Prostate gland (tissue), 2 donors: ENCODE data around the gene DNAH6. TPM values are rescaled to one million over a fixed set of nuclear protein-coding genes. Genes with fewer than 3 reads are reported as not detected.
"Not testable (repeated sequence)": the region's sequence is repeated elsewhere in the genome, so short reads cannot be mapped to it uniquely, and the experiment has no call there.

Experiments used
- DNase-seq: peaks from one replicate; pipeline ENCODE4 v3.0.0-alpha.2; 2019; ENCODE audit warnings: low spot score
- H3K27ac ChIP-seq, 2 donors: fragments of 200-600 bp; sonication (generic); 2 replicates each; pipeline ENCODE4 v1.5.1; 2017 to 2019
- H3K27me3 ChIP-seq: fragments of 200-600 bp; sonication (generic); replicated peaks from 2 replicates; pipeline ENCODE4 v1.5.1; 2019; ENCODE audit not compliant: insufficient read depth
- H3K36me3 ChIP-seq, 2 donors: fragments of 200-600 bp; sonication (generic); 1 replicate in 1 of 2; 2 replicates in 1 of 2; pipeline versions ENCODE4 v1.5.1 to v1.8.1; 2017 to 2019
- H3K4me1 ChIP-seq: fragments of 200-600 bp; sonication (generic); replicated peaks from 2 replicates; pipeline ENCODE4 v1.5.1; 2019
- H3K4me3 ChIP-seq, 2 donors: fragments of 200-600 bp; sonication (generic); 2 replicates each; pipeline ENCODE4 v1.5.1; 2017 to 2019
- H3K9me3 ChIP-seq: fragments of 200-600 bp; sonication (generic); 2 replicates; pipeline ENCODE4 v1.5.1; 2017
- CTCF ChIP-seq, 4 experiments: fragments of 200-600 bp in 2 of 4; fragments of 450-650 bp in 2 of 4; sonication (generic) in 2 of 4; IDR thresholded peaks; 1 replicate in 3 of 4; 2 replicates in 1 of 4; pipeline ENCODE4 v1.5.1; 2016 to 2019; ENCODE audit warnings: antibody characterized with exemption in 4 of 4, mild to moderate bottlenecking in 2 of 4, moderate library complexity in 2 of 4
- POLR2A ChIP-seq: fragments of 450-650 bp; IDR thresholded peaks from one replicate; pipeline ENCODE4 v1.6.1; 2016; ENCODE audit warnings: antibody characterized with exemption, mild to moderate bottlenecking
- POLR2AphosphoS5 ChIP-seq: sonication (generic); formaldehyde crosslinking; IDR thresholded peaks from one replicate; pipeline ENCODE4 v1.6.1; 2017; ENCODE audit warnings: antibody characterized with exemption
- WGBS: methylation state at CpG from one replicate; pipeline ENCODE4 v1.1.5; 2018; 5-methylcytosine and 5-hydroxymethylcytosine counted together
- intact Hi-C: fragments of 100-400 bp; cut with DNase I; formaldehyde crosslinking; loops from one replicate; pipeline ENCODE4 v1.14.2; 2022
- total RNA-seq, 2 donors: library from RNA; depleted of rRNA; stranded (reverse); fragments of >200 nt; gene quantifications; one replicate each; pipeline ENCODE4 v1.1.0, GENCODE V29; 2016

DNAH6 gene
- total RNA-seq, 2 donors from 2014 or later: 1.1 to 4.9 TPM

GRCh38 chr2:84539729-84540128 lies 23.4 kb downstream of the DNAH6 start:
- DNase-seq: no peak
- intact Hi-C loops: no loop called here
- no peak overlapping the region for H3K4me3 ChIP-seq
- TF ChIP-seq POLR2A (no peak), POLR2AphosphoS5 (no peak), CTCF (IDR thresholded peaks at IDR 0.05) (no peak)
- H3K27me3 ChIP-seq: no peaks in the 10 kb centered on the region
- H3K27ac ChIP-seq: no peak overlapping the region
- H3K4me1 ChIP-seq: no peaks in the 10 kb centered on the region
- H3K36me3 ChIP-seq: no peaks in the 10 kb centered on the region
- H3K9me3 ChIP-seq: no peaks in the 10 kb centered on the region

- Histone ChIP-seq H3K4me1 (no peaks in the 10 kb centered on the region), H3K27me3 (no peaks in the 10 kb centered on the region), H3K27ac (no peak overlapping the region), H3K36me3 (no peaks in the 10 kb centered on the region), H3K4me3 (no peak overlapping the region), H3K9me3 (no peaks in the 10 kb centered on the region)
- intact Hi-C loops: no loop called here
- DNase-seq: no peak
- no peak for TF ChIP-seq POLR2A
- no peak for TF ChIP-seq POLR2AphosphoS5
- no peak for TF ChIP-seq CTCF (IDR thresholded peaks at IDR 0.05)
Observed at GRCh38 chr2:84545005-84545404, 28.7 kb downstream of the DNAH6 start.

GRCh38 chr2:84546551-84546950 lies 30.3 kb downstream of the DNAH6 start:
- intact Hi-C loops: no loop called here
- no peak for DNase-seq
- Histone ChIP-seq H3K27me3 (no peaks in the 10 kb centered on the region), H3K4me1 (no peaks in the 10 kb centered on the region), H3K9me3 (no peaks in the 10 kb centered on the region), H3K4me3 (no peak overlapping the region), H3K36me3 (no peaks in the 10 kb centered on the region), H3K27ac (no peak overlapping the region)
- no peak for TF ChIP-seq CTCF (IDR thresholded peaks at IDR 0.05)
- no peak for TF ChIP-seq POLR2AphosphoS5
- TF ChIP-seq POLR2A: no peak
- WGBS: 77% methylated on average over 2 of the region's 2 CpGs

GRCh38 chr2:84548303-84548702 lies 32.0 kb downstream of the DNAH6 start:
- intact Hi-C loops: no loop called here
- H3K27ac ChIP-seq: no peak overlapping the region
- 88% methylated on average over 1 of the region's 1 CpG for WGBS
- no peak overlapping the region for H3K4me3 ChIP-seq
- H3K4me1 ChIP-seq: no peaks in the 10 kb centered on the region
- no peaks in the 10 kb centered on the region for H3K9me3 ChIP-seq
- H3K27me3 ChIP-seq: no peaks in the 10 kb centered on the region
- TF ChIP-seq POLR2AphosphoS5 (no peak), CTCF (IDR thresholded peaks at IDR 0.05) (no peak), POLR2A (no peak)
- no peak for DNase-seq
- no peaks in the 10 kb centered on the region for H3K36me3 ChIP-seq

GRCh38 chr2:84550916-84551315 lies 34.6 kb downstream of the DNAH6 start:
- WGBS: 59% methylated on average over 1 of the region's 1 CpG
- TF ChIP-seq CTCF (IDR thresholded peaks at IDR 0.05) (no peak), POLR2AphosphoS5 (no peak), POLR2A (no peak)
- H3K27me3 ChIP-seq: no peaks in the 10 kb centered on the region

GRCh38 chr2:84551526-84551925 lies 35.2 kb downstream of the DNAH6 start:
- H3K36me3 ChIP-seq, H3K27me3 ChIP-seq, H3K27ac ChIP-seq, DNase-seq, H3K4me1 ChIP-seq, intact Hi-C loops, H3K4me3 ChIP-seq, H3K9me3 ChIP-seq: not testable (repeated sequence)
- 96% methylated on average over 6 of the region's 6 CpGs for WGBS

More at GRCh38 chr2:84550916-84551315, 34.6 kb downstream of the DNAH6 start:
- Histone ChIP-seq H3K36me3 (no peaks in the 10 kb centered on the region), H3K9me3 (no peaks in the 10 kb centered on the region), H3K4me1 (no peaks in the 10 kb centered on the region), H3K27ac (no peak overlapping the region), H3K4me3 (no peak overlapping the region)
- DNase-seq: no peak
- intact Hi-C loops: no loop called here
